GM19351 (cell line): ENCODE measurements around the gene FOXC2.
"Not testable (repeated sequence)": the region's sequence is repeated elsewhere in the genome, so short reads cannot be mapped to it uniquely, and the experiment has no call there.

ENCODE experiments used
- ATAC-seq: cut with Tn5 transposase; IDR thresholded peaks from one replicate; pipeline ENCODE4 v1.9.1; 2021; ENCODE audit warnings: mild to moderate bottlenecking, moderate library complexity; ENCODE audit not compliant: unreplicated experiment

Gene FOXC2

GRCh38 chr16:86584726-86585721, 18.4 kb downstream of the FOXC2 start:
- no peak for ATAC-seq

- no peak for ATAC-seq
Measured at GRCh38 chr16:86585821-86586611, 19.4 kb downstream of the FOXC2 start.

- no peak for ATAC-seq
Measured at GRCh38 chr16:86587487-86587886, 20.9 kb downstream of the FOXC2 start.

GRCh38 chr16:86587955-86588354, 21.3 kb downstream of the FOXC2 start:
- ATAC-seq = not testable (repeated sequence)

GRCh38 chr16:86590501-86591144, 24.0 kb downstream of the FOXC2 start:
- ATAC-seq = no peak

- ATAC-seq = no peak
Measured at GRCh38 chr16:86591270-86591669, 24.6 kb downstream of the FOXC2 start.

GRCh38 chr16:86593913-86594620, 27.4 kb downstream of the FOXC2 start:
- no peak for ATAC-seq

- ATAC-seq = no peak
Measured at GRCh38 chr16:86594721-86595120, 28.1 kb downstream of the FOXC2 start.

GRCh38 chr16:86595983-86596605, 29.5 kb downstream of the FOXC2 start:
- ATAC-seq = no peak

GRCh38 chr16:86597126-86597879, 30.7 kb downstream of the FOXC2 start:
- ATAC-seq = no peak

GRCh38 chr16:86597880-86598606, 31.4 kb downstream of the FOXC2 start:
- no peak for ATAC-seq

GRCh38 chr16:86598607-86599565, 32.3 kb downstream of the FOXC2 start:
- no peak for ATAC-seq

- no peak for ATAC-seq
Measured at GRCh38 chr16:86601356-86601755, 34.7 kb downstream of the FOXC2 start.

- ATAC-seq = no peak
Measured at GRCh38 chr16:86602521-86602920, 35.9 kb downstream of the FOXC2 start.

GRCh38 chr16:86604436-86605193, 38.0 kb downstream of the FOXC2 start:
- no peak for ATAC-seq

- ATAC-seq = no peak
Measured at GRCh38 chr16:86605950-86606349, 39.3 kb downstream of the FOXC2 start.

- ATAC-seq = no peak
Measured at GRCh38 chr16:86608301-86608747, 41.7 kb downstream of the FOXC2 start.
